Measurements from ENCODE around the gene NOG.

Gene NOG

DNA sequence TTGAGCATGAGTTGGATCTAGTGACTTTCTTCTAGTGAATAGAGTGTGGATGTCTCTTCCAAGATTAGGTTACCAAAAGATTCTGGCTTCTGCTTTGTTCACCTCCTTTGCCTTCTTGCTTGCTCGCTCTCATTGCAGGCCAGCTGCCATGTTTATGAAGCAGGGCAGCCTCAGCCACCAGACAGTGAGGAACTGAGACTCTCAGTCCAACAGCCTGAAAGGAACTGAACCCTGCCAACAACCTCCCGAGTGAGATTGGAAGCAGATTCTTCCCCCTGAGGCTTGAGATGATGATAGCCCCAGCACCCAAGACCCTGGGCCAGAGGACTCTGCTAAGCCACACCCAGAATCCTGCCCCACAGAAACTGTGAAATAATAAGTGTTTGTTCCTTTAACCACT lies 48.4 kb downstream of the NOG start:
- no peaks in the 10 kb centered on the region for H4K20me1 ChIP-seq (ENCODE audit: insufficient read depth, low read length, poor library complexity, severe bottlenecking)
- H3K79me2 ChIP-seq (ENCODE audit: insufficient read depth, low read length): no peaks in the 10 kb centered on the region
- H3F3A ChIP-seq (ENCODE audit: low read depth): no peaks in the 10 kb centered on the region
- H3K36me3 ChIP-seq (ENCODE audit: insufficient read depth, low read length): no peaks in the 10 kb centered on the region
- H3K9me3 ChIP-seq (ENCODE audit: insufficient read depth, low read depth, low read length): no peaks in the 10 kb centered on the region
- no peaks in the 10 kb centered on the region for H3K27me3 ChIP-seq (ENCODE audit: insufficient read depth, low read length, poor library complexity, severe bottlenecking)
- H3K9ac ChIP-seq (ENCODE audit: low read depth, low read length, poor library complexity, severe bottlenecking): no peak overlapping the region
- no peaks in the 10 kb centered on the region for H3K4me1 ChIP-seq (ENCODE audit: insufficient read depth, low read length, poor library complexity, severe bottlenecking)
- H2AFZ ChIP-seq (ENCODE audit: low read length): no peak overlapping the region
- H3K4me3 ChIP-seq (ENCODE audit: low read length, poor library complexity, severe bottlenecking): no peak overlapping the region
- TF ChIP-seq EZH2phosphoT487 (IDR thresholded peaks at IDR 0.05; ENCODE audit: borderline replicate concordance): no peak
- TF ChIP-seq, protein P1, sequence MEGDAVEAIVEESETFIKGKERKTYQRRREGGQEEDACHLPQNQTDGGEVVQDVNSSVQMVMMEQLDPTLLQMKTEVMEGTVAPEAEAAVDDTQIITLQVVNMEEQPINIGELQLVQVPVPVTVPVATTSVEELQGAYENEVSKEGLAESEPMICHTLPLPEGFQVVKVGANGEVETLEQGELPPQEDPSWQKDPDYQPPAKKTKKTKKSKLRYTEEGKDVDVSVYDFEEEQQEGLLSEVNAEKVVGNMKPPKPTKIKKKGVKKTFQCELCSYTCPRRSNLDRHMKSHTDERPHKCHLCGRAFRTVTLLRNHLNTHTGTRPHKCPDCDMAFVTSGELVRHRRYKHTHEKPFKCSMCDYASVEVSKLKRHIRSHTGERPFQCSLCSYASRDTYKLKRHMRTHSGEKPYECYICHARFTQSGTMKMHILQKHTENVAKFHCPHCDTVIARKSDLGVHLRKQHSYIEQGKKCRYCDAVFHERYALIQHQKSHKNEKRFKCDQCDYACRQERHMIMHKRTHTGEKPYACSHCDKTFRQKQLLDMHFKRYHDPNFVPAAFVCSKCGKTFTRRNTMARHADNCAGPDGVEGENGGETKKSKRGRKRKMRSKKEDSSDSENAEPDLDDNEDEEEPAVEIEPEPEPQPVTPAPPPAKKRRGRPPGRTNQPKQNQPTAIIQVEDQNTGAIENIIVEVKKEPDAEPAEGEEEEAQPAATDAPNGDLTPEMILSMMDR (conservative IDR thresholded peaks at IDR 0.05; ENCODE audit: low read length): no peak
- no peaks in the 10 kb centered on the region for H3K9me2 ChIP-seq (replicated peaks; ENCODE audit: low read depth, low read length)
- H3K4me2 ChIP-seq (ENCODE audit: low read depth, low read length, poor library complexity, severe bottlenecking): no peak overlapping the region

DNA sequence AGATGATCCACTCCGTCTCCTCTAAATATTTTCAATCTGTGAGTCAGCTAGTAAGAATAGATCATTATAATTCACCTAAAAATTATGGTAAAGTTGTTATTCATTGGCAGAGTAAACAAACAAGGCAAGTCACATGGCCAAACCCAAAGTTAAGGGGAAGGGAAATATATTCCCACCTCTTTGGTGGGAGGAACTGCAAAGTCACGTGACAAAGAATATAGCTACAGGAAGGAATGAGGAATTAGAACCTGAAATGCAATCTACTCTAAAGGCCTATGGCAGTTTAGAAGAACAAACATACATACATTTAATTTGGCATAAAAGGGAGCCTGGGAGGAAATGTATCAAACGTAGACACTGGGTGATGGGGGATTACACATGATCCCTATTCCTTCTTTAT lies 48.9 kb downstream of the NOG start:
- Histone ChIP-seq H3K9ac (ENCODE audit: low read depth, low read length, poor library complexity, severe bottlenecking) (no peak overlapping the region), H3K4me3 (ENCODE audit: low read length, poor library complexity, severe bottlenecking) (no peak overlapping the region), H3K79me2 (ENCODE audit: insufficient read depth, low read length) (no peaks in the 10 kb centered on the region), H3K9me3 (ENCODE audit: insufficient read depth, low read depth, low read length) (no peaks in the 10 kb centered on the region), H4K20me1 (ENCODE audit: insufficient read depth, low read length, poor library complexity, severe bottlenecking) (no peaks in the 10 kb centered on the region), H3K36me3 (ENCODE audit: insufficient read depth, low read length) (no peaks in the 10 kb centered on the region), H3K27me3 (ENCODE audit: insufficient read depth, low read length, poor library complexity, severe bottlenecking) (no peaks in the 10 kb centered on the region), H3K9me2 (replicated peaks; ENCODE audit: low read depth, low read length) (no peaks in the 10 kb centered on the region), H3K4me1 (ENCODE audit: insufficient read depth, low read length, poor library complexity, severe bottlenecking) (no peaks in the 10 kb centered on the region), H3K4me2 (ENCODE audit: low read depth, low read length, poor library complexity, severe bottlenecking) (no peak overlapping the region), H2AFZ (ENCODE audit: low read length) (no peak overlapping the region), H3F3A (ENCODE audit: low read depth) (no peaks in the 10 kb centered on the region)
- TF ChIP-seq, protein P1 (conservative IDR thresholded peaks at IDR 0.05; ENCODE audit: low read length): no peak
- TF ChIP-seq EZH2phosphoT487 (IDR thresholded peaks at IDR 0.05; ENCODE audit: borderline replicate concordance): no peak

All from Loucy (cell line).